Colonic mucosa (tissue), 4 donors: ENCODE data around the gene IGDCC3. TPM values are rescaled to one million over a fixed set of nuclear protein-coding genes. Genes with fewer than 3 reads are reported as not detected.

ENCODE experiments used
- DNase-seq: peaks from one replicate; pipeline ENCODE4 v3.0.0-alpha.2; 2020
- H3K27ac ChIP-seq: fragments of 200-600 bp; one replicate; pipeline ENCODE4 v1.8.0; 2021
- H3K27me3 ChIP-seq: fragments of 200-600 bp; one replicate; pipeline ENCODE4 v1.8.0; 2021
- H3K36me3 ChIP-seq: fragments of 200-600 bp; one replicate; pipeline ENCODE4 v1.8.0; 2021
- H3K4me1 ChIP-seq: fragments of 200-600 bp; one replicate; pipeline ENCODE4 v1.8.0; 2021; ENCODE audit warnings: mild to moderate bottlenecking
- H3K4me3 ChIP-seq: fragments of 200-600 bp; one replicate; pipeline ENCODE4 v1.8.0; 2021
- H3K9ac ChIP-seq, 2 donors: one replicate each; pipeline ENCODE4 v1.7.0; 2013; ENCODE audit warnings: control low read depth in 2 of 2, low read depth in 2 of 2, low read length in 2 of 2
- H3K9me3 ChIP-seq: fragments of 200-600 bp; one replicate; pipeline ENCODE4 v1.8.0; 2021
- intact Hi-C: fragments of 100-400 bp; cut with DNase I; formaldehyde crosslinking; loops from one replicate; pipeline ENCODE4 v1.14.1; 2022
- total RNA-seq, 2 donors: library from RNA; stranded (reverse); fragmentation: NEBNext Ultra II Directional in 1 of 2; extraction: Animal tissue kit (Norgen Biotek cat#: 25700) in 1 of 2; gene quantifications; one replicate each; pipeline ENCODE4 v1.2.1, GENCODE V29; 2021
- TF ChIP-seq, protein P1 (sequence below): fragments of 200-600 bp; IDR thresholded peaks from one replicate; pipeline ENCODE4 v1.8.0; 2022; ENCODE audit warnings: antibody characterized with exemption, mild to moderate bottlenecking
- donor health status: healthy.
- donor health status: DM: no; HTN: no; CAD: no.
- donor health status: DM: no; HTN: no; CAD: no.

The IGDCC3 gene
- total RNA-seq, 2 donors from 2014 or later = 0.12 TPM; not detected in 1

DNA sequence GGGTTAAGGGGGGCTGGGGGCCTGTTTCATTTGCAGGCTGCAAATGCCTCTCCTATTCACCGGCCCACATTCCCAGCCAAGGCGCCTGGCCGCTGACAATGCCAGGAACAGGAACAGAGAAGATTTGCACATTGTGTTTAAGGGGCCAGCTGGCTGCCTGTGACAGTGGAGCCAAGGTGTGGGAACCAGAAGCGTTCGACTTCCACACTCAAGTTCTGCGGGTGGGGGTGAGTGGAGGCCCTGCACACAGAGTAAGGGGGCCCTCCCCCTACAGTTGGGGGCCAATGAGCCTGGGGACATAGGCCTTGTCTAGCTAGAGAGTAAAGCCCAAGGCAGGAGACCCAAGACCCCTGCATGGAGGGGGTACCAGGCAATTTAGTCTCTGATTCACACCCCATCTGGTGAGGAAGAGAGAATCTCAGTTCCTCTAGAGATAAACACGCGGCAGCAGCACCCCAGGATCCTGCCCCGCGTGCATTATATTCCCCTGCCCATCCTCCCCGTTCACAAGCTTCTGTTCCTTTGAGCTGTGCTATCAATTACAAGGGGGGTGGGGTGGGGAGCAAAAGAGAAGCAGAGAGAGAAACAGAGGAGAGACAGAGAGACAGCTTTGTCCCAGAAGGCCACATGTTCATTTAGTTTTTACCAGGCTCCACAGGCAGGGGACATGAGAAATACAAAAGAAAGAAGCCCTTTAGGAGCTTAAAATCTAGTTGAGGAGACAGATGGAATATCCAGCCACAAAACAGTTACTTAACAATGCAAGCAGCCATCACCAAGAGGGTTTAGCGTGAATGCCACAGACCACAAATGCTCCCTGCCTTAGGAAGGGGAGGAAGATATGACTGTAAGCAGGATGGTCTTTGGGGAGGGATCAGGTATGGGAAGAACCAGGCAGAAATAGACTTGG lies 9.2 kb downstream of the IGDCC3 start:
- TF ChIP-seq, protein P1, sequence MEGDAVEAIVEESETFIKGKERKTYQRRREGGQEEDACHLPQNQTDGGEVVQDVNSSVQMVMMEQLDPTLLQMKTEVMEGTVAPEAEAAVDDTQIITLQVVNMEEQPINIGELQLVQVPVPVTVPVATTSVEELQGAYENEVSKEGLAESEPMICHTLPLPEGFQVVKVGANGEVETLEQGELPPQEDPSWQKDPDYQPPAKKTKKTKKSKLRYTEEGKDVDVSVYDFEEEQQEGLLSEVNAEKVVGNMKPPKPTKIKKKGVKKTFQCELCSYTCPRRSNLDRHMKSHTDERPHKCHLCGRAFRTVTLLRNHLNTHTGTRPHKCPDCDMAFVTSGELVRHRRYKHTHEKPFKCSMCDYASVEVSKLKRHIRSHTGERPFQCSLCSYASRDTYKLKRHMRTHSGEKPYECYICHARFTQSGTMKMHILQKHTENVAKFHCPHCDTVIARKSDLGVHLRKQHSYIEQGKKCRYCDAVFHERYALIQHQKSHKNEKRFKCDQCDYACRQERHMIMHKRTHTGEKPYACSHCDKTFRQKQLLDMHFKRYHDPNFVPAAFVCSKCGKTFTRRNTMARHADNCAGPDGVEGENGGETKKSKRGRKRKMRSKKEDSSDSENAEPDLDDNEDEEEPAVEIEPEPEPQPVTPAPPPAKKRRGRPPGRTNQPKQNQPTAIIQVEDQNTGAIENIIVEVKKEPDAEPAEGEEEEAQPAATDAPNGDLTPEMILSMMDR = no peak
- Histone ChIP-seq H3K27me3 (no peaks in the 10 kb centered on the region), H3K9me3 (no peaks in the 10 kb centered on the region), H3K27ac (no peak overlapping the region), H3K4me1 (no peaks in the 10 kb centered on the region), H3K36me3 (no peaks in the 10 kb centered on the region), H3K4me3 (no peak overlapping the region), H3K9ac (no peak overlapping the region)
- DNase-seq = no peak
- intact Hi-C loops = no loop called here

DNA sequence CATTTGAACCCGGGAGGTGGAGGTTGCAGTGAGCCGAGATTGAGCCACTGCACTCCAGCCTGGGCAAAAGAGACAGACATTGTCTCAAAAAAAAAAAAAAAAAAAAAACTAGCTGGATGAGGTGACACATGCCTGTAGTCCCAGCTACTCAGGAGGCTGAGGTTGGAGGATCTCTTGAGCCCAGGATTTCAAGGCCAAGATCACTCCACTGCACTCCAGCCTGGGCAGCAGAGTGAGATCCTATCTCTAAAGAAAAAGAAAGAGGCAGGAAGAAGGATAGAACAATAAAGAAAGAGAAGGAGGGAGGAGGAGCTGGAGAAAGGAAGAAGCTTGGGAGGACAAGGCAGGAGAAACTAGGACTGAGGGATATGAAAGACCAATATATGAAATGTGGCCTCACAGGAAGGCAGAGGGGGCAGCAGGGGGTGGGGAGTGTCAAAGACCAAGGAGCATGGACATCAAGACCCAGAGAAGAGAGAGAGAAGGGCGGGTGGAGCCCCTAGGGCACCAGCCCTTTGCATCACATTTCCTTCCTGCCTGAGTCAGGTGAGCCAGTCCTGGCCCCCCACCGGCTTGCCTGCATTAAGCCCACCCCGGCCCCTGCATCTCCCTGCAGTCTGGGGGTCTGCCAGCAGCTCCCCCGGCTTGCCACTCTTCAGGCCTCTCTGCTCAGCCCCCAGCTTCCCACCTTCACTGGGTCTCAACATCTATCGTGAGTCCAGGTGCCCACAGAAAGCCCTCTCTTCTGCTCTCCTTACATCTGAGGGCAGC lies 11.5 kb downstream of the IGDCC3 start:
- Histone ChIP-seq H3K4me1 (no peaks in the 10 kb centered on the region), H3K9ac (no peak overlapping the region), H3K27ac (no peak overlapping the region), H3K36me3 (no peaks in the 10 kb centered on the region), H3K27me3 (no peaks in the 10 kb centered on the region), H3K9me3 (no peaks in the 10 kb centered on the region), H3K4me3 (no peak overlapping the region)
- DNase-seq = no peak
- TF ChIP-seq, protein P1 = no peak
- intact Hi-C loops = no loop called here

DNA sequence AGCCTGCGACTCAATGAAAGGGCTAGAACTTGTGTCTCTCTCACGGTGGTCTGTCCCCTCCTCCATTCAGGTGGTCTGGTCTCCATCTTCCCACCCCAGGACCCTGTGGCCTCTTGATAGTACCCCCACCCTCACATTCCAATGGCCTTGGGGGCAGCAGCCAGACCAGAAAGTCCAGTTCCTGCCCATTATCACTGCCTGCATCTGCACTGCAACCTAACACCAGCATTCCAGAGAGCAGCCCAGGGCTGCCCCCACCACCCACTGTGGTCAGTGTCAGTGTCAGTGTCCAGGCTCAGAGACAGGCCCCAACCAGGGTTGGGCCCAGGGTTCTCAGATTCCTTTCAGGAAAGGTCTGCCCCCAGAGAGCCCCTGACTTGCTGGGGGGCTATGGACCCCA lies 12.6 kb downstream of the IGDCC3 start:
- H3K27me3 ChIP-seq = no peaks in the 10 kb centered on the region
- DNase-seq = no peak
- no peak overlapping the region for H3K4me3 ChIP-seq
- no peaks in the 10 kb centered on the region for H3K9me3 ChIP-seq
- no peak overlapping the region for H3K27ac ChIP-seq
- intact Hi-C loops = no loop called here
- H3K4me1 ChIP-seq = no peaks in the 10 kb centered on the region
- no peaks in the 10 kb centered on the region for H3K36me3 ChIP-seq
- no peak overlapping the region for H3K9ac ChIP-seq
- TF ChIP-seq, protein P1 = no peak

DNA sequence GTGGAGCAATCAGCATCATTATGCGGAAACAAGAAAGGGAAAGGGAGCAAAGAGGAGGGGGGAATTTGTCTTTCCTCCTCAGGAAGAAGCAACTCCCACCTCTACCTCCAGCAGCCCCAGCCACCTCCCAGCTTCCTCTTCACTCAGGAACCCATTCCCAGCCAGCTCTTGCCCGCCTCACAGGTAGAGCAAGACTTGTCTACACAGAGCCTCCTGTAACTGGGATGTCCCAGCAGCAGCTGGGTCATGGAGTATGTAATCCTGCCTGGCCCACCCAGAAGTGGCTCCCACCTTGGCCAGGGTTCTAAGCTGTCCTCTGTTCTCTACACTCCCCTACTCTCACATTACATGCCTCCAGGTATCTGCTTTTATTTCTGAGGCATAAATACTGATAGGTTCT lies 14.0 kb downstream of the IGDCC3 start:
- Histone ChIP-seq H3K27me3 (no peaks in the 10 kb centered on the region), H3K27ac (no peak overlapping the region)
- intact Hi-C loops = no loop called here

DNA sequence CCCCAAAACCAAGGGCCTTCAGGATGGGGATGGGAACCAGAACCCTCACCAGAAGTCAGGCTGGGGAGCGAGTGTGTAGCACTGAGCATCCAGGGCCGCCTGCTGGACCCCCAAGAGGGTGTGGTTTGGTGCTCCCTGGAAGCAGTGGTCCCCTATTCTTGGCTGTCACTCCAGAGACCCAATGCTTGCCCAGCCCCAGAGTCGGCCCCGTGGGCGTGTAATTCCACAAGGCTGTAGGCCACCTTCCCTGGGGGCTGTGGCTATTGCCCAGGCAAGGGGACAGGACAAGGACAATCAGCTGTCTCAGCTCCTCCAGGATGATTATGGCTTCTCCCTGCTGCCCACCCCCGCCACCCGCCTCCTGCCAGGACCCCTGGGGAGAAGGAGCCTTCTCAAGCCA lies 14.5 kb downstream of the IGDCC3 start:
- no peak overlapping the region for H3K9ac ChIP-seq
- H3K4me3 ChIP-seq = no peak overlapping the region
- H3K4me1 ChIP-seq = no peaks in the 10 kb centered on the region
- TF ChIP-seq, protein P1 = no peak
- intact Hi-C loops = no loop called here
- H3K27ac ChIP-seq = no peak overlapping the region
- no peaks in the 10 kb centered on the region for H3K27me3 ChIP-seq
- DNase-seq = no peak
- H3K36me3 ChIP-seq = no peaks in the 10 kb centered on the region
- H3K9me3 ChIP-seq = no peaks in the 10 kb centered on the region

More for the DNA sequence above, 14.0 kb downstream of the IGDCC3 start:
- no peak for DNase-seq
- TF ChIP-seq, protein P1 = no peak
- H3K9ac ChIP-seq = no peak overlapping the region
- no peaks in the 10 kb centered on the region for H3K36me3 ChIP-seq
- no peaks in the 10 kb centered on the region for H3K4me1 ChIP-seq
- H3K4me3 ChIP-seq = no peak overlapping the region
- H3K9me3 ChIP-seq = no peaks in the 10 kb centered on the region
